ENCODE data around the gene RPRM. TPM values are rescaled to one million over a fixed set of nuclear protein-coding genes. Genes with fewer than 3 reads are reported as not detected.
A peak's percentile ranks its signal among the peaks of the same experiment; 100 is the strongest.

The RPRM gene
- total RNA-seq, 4 donors from 2014 or later, result 2.0 to 3.2 TPM; not detected in 2

GRCh38 chr2:153477636-153478288 is 800 bp downstream of the RPRM start:
- H3K4me1 ChIP-seq, result peaks cover 3 to 25% (median 19%) of the 10 kb centered on the region in 4 donors
- H3K27me3 ChIP-seq, result peaks cover 70% of the 10 kb centered on the region
- TF ChIP-seq POLR2A (IDR thresholded peaks at IDR 0.05) (no peak), CTCF (IDR thresholded peaks at IDR 0.05) (no peak), POLR2AphosphoS5 (IDR thresholded peaks at IDR 0.05) (no peak), EP300 (IDR thresholded peaks at IDR 0.05; ENCODE audit: low read depth) (no peak)
- no peak for DNase-seq
- WGBS, 2 donors (ENCODE audit: low coverage in 1 of 2), result 8% methylated on average over 38 of the region's 38 CpGs; no CpG with 5 or more reads in 1 of the 2 donors
- in situ Hi-C loops (cut with MboI; ENCODE audit: low pct_ligation_motif_present in 1 of 4, low pct_unique_long_range_greater_than_20kb in 1 of 4, low sequenced_read_pairs in 3 of 4) (loop anchor here in 1 of 4 donors (25.0 kb wide), 1 partner anchor 315 kb away; no protein-coding TSS in a partner anchor), intact Hi-C loops (cut with DNase I; ENCODE audit: low total_unique reads) (no loop called here)
- H3K9me3 ChIP-seq, result no peaks in the 10 kb centered on the region
- peak overlapping the region in 3 of 4 donors; percentile 51 to 79 (median 59) for H3K27ac ChIP-seq
- H3K36me3 ChIP-seq, result no peaks in the 10 kb centered on the region
- peak overlapping the region; percentile 36 to 54 (median 48) for H3K4me3 ChIP-seq

DNA sequence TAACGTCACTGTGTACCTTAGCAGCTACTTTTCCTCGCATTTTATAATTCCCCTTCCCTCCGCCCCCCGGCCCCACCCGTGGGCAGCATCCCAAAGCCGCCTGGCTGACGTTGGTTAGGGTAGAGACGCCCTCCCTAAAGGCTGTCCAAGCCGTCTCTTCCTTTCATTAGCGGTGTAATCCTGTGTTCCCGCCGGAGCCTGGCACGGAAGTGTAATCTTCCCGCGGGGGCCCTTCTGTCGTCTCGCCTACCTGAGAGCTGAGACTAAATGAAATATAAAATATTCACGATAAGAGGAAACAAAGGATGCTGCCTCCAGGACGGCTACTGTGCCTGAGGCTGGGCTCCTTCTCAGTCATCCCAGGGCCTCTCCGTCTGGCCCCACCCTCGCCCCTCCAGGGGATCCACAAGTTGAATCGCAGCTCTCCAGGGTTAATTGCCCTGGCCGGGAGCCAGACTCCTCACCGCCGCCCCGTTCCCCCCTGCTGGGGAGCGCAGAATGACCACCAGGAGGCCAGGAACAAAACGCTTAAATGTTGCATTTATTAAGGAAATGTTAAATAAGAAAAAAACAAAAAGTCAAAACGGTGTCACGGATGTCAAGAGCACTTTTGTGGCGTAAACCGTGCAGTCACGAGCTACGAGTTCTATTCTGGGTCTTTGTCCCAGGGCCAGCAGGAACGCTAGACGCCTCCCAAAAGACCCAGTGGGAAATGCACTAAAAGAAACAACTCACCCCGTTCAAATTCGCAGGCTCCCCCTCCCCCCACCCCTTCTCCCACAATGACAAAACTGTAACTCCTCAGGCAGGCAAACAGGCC is 1.5 kb downstream of the RPRM start:
- in situ Hi-C loops (cut with MboI; ENCODE audit: low pct_ligation_motif_present in 1 of 4, low pct_unique_long_range_greater_than_20kb in 1 of 4, low sequenced_read_pairs in 3 of 4) (loop anchor here in 1 of 4 donors (25.0 kb wide), 1 partner anchor 315 kb away; no protein-coding TSS in a partner anchor), intact Hi-C loops (cut with DNase I; ENCODE audit: low total_unique reads) (no loop called here)
- Histone ChIP-seq H3K36me3 (no peaks in the 10 kb centered on the region), H3K4me3 (peak overlapping the region; percentile 17 to 54 (median 39)), H3K27ac (no peak overlapping the region), H3K4me1 (peaks cover 3 to 25% (median 19%) of the 10 kb centered on the region in 4 donors), H3K27me3 (peaks cover 64% of the 10 kb centered on the region), H3K9me3 (no peaks in the 10 kb centered on the region)
- TF ChIP-seq POLR2AphosphoS5 (IDR thresholded peaks at IDR 0.05) (no peak), POLR2A (IDR thresholded peaks at IDR 0.05) (no peak), EP300 (IDR thresholded peaks at IDR 0.05; ENCODE audit: low read depth) (no peak), CTCF (IDR thresholded peaks at IDR 0.05) (peak in 4 of 5 experiments; percentile 9 to 16 (median 11))
- no peak for DNase-seq
- WGBS, 2 donors (ENCODE audit: low coverage in 1 of 2), result 0 to 4% methylated on average over 11 to 38 of the region's 38 CpGs

GRCh38 chr2:153476491-153476815 is 2.1 kb downstream of the RPRM start:
- peaks cover 3 to 25% (median 19%) of the 10 kb centered on the region in 4 donors for H3K4me1 ChIP-seq
- H3K4me3 ChIP-seq, result peak overlapping the region in 1 of 4 donors; percentile 54
- no peaks in the 10 kb centered on the region for H3K9me3 ChIP-seq
- no peak for DNase-seq
- in situ Hi-C loops (cut with MboI; ENCODE audit: low pct_ligation_motif_present in 1 of 4, low pct_unique_long_range_greater_than_20kb in 1 of 4, low sequenced_read_pairs in 3 of 4) (loop anchor here in 1 of 4 donors (25.0 kb wide), 1 partner anchor 314 kb away; no protein-coding TSS in a partner anchor), intact Hi-C loops (cut with DNase I; ENCODE audit: low total_unique reads) (no loop called here)
- H3K27ac ChIP-seq, result no peak overlapping the region
- peaks cover 58% of the 10 kb centered on the region for H3K27me3 ChIP-seq
- no peak for TF ChIP-seq CTCF (IDR thresholded peaks at IDR 0.05)
- TF ChIP-seq EP300 (IDR thresholded peaks at IDR 0.05; ENCODE audit: low read depth), result no peak
- TF ChIP-seq POLR2A (IDR thresholded peaks at IDR 0.05), result no peak
- no peak for TF ChIP-seq POLR2AphosphoS5 (IDR thresholded peaks at IDR 0.05)
- 2 to 7% methylated on average over 5 to 7 of the region's 7 CpGs for WGBS, 2 donors (ENCODE audit: low coverage in 1 of 2)
- H3K36me3 ChIP-seq, result no peaks in the 10 kb centered on the region

DNA sequence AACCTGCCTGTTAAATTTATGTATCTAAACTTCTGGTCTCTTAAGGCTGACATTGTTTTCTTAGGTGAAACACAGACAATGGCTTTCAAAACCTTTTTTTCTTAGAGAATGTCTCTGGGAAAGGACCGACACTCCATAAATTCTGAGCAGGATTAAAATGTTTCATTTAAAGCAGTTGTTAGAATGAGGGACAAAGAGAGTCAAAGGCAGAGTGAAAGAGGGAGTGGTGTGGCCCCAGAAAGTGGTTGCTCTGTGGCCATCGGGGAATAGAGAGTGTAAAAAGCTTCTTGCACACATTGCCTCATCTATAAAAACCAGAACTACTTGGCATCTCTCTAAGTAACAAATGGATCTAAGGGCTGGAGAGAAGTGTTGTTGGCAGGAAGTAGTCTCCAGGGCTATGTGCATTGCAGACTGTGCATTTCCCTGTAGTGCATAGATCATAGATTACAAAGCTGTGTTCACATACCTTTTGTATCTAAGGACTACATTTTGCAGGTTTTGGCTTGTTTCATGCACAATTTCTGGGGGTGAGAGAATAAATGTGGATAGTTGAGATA is 3.6 kb downstream of the RPRM start:
- TF ChIP-seq CTCF (IDR thresholded peaks at IDR 0.05) (no peak), POLR2AphosphoS5 (IDR thresholded peaks at IDR 0.05) (no peak), EP300 (IDR thresholded peaks at IDR 0.05; ENCODE audit: low read depth) (no peak), POLR2A (IDR thresholded peaks at IDR 0.05) (no peak)
- Histone ChIP-seq H3K4me3 (no peak overlapping the region), H3K36me3 (no peaks in the 10 kb centered on the region), H3K27me3 (peaks cover 55% of the 10 kb centered on the region), H3K9me3 (no peaks in the 10 kb centered on the region), H3K4me1 (peaks cover 3 to 25% (median 19%) of the 10 kb centered on the region in 4 donors), H3K27ac (no peak overlapping the region)
- intact Hi-C loops (cut with DNase I; ENCODE audit: low total_unique reads) (no loop called here), in situ Hi-C loops (cut with MboI; ENCODE audit: low pct_ligation_motif_present in 1 of 4, low pct_unique_long_range_greater_than_20kb in 1 of 4, low sequenced_read_pairs in 3 of 4) (loop anchor here in 1 of 4 donors (25.0 kb wide), 1 partner anchor 313 kb away; no protein-coding TSS in a partner anchor)
- no peak for DNase-seq
- WGBS, 2 donors (ENCODE audit: low coverage in 1 of 2), result 43 to 70% methylated on average over 2 of the region's 2 CpGs
